Measurements from ENCODE around the gene STRIP1. TPM values are rescaled to one million over a fixed set of nuclear protein-coding genes. Genes with fewer than 3 reads are reported as not detected.

The STRIP1 gene
- polyA plus RNA-seq, 4 donors: 15.1 to 31.3 (median 18.3) TPM

- Histone ChIP-seq H3K4me3 (ENCODE audit: low read depth in 1 of 3, low read length in 3 of 3) (no peak overlapping the region), H3K27me3 (ENCODE audit: control insufficient read depth in 3 of 3, insufficient read depth in 3 of 3, low read length in 3 of 3) (peaks cover 13 to 72% (median 57%) of the 10 kb centered on the region in 3 donors), H3K36me3 (ENCODE audit: control insufficient read depth in 3 of 3, insufficient read depth in 2 of 3, low read depth in 1 of 3, low read length in 3 of 3) (peaks cover 0 to 8% (median 0%) of the 10 kb centered on the region in 3 donors), H3K9me3 (ENCODE audit: control insufficient read depth in 2 of 2, insufficient read depth in 1 of 2, low read depth in 1 of 2, low read length in 1 of 2) (no peaks in the 10 kb centered on the region), H3K27ac (ENCODE audit: low read depth in 1 of 3, low read length in 2 of 3) (no peak overlapping the region), H3K4me1 (ENCODE audit: control insufficient read depth in 3 of 3, insufficient read depth in 2 of 3, low read depth in 1 of 3, low read length in 2 of 3) (peaks cover 0 to 3% (median 0%) of the 10 kb centered on the region in 3 donors)
- DNase-seq (peak in 1 of 2 donors; percentile 28), FAIRE-seq (no peak)
- WGBS, 3 donors: 23 to 31% (median 30%) methylated on average over 23 of the region's 23 CpGs
Observed at GRCh38 chr1:110067479-110067892, 33.1 kb downstream of the STRIP1 start.

DNA sequence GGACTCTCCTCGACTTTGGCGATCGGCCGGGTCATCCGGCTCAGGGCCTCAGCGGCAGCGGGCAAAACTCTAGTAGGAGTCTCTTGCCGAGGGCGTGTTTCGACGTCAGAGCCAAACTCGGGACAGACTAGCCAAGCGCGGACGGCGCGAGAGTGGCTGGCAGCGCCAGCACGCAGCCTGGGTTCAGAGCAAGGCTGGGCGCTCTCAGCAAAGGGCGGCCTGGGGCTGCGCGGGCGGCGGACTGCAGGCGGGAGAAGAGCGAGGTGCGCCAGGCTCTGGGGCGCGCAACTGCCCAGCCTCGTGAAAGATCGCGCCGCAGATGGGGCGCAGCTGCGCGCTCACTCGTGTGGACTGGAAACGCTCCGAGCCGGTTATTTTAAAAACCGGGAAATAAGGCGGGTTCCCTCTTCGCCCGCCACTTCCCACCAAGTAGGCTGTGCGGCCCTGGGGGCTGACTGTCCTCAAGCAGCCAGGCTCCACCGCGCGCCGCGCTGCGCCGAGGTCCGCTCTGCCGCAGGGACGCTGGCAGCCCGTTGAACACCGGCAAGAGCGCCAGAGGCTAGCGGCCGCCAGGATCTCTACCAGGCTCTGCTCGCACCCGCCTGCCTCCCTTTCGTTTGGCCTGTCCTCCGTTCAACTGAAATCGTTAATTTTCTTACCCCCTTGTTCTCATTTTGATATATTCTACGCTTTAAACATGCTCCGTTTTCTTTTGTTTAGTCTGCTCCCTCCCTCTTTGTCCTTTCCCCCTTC lies 33.6 kb downstream of the STRIP1 start:
- peaks cover 13 to 78% (median 57%) of the 10 kb centered on the region in 3 donors for H3K27me3 ChIP-seq (ENCODE audit: control insufficient read depth in 3 of 3, insufficient read depth in 3 of 3, low read length in 3 of 3)
- no peak overlapping the region for H3K4me3 ChIP-seq (ENCODE audit: low read depth in 1 of 3, low read length in 3 of 3)
- FAIRE-seq (no peak), DNase-seq (peak in 1 of 2 donors; percentile 48)
- H3K36me3 ChIP-seq (ENCODE audit: control insufficient read depth in 3 of 3, insufficient read depth in 2 of 3, low read depth in 1 of 3, low read length in 3 of 3): peaks cover 0 to 4% (median 0%) of the 10 kb centered on the region in 3 donors
- no peaks in the 10 kb centered on the region for H3K9me3 ChIP-seq (ENCODE audit: control insufficient read depth in 2 of 2, insufficient read depth in 1 of 2, low read depth in 1 of 2, low read length in 1 of 2)
- peaks cover 0 to 3% (median 0%) of the 10 kb centered on the region in 3 donors for H3K4me1 ChIP-seq (ENCODE audit: control insufficient read depth in 3 of 3, insufficient read depth in 2 of 3, low read depth in 1 of 3, low read length in 2 of 3)
- no peak overlapping the region for H3K27ac ChIP-seq (ENCODE audit: low read depth in 1 of 3, low read length in 2 of 3)
- 3 to 9% (median 8%) methylated on average over 67 to 68 of the region's 68 CpGs for WGBS, 3 donors

GRCh38 chr1:110068646-110069403 lies 34.4 kb downstream of the STRIP1 start:
- Histone ChIP-seq H3K4me1 (ENCODE audit: control insufficient read depth in 3 of 3, insufficient read depth in 2 of 3, low read depth in 1 of 3, low read length in 2 of 3) (peaks cover 0 to 3% (median 0%) of the 10 kb centered on the region in 3 donors), H3K9me3 (ENCODE audit: control insufficient read depth in 2 of 2, insufficient read depth in 1 of 2, low read depth in 1 of 2, low read length in 1 of 2) (no peaks in the 10 kb centered on the region), H3K4me3 (ENCODE audit: low read depth in 1 of 3, low read length in 3 of 3) (no peak overlapping the region), H3K27me3 (ENCODE audit: control insufficient read depth in 3 of 3, insufficient read depth in 3 of 3, low read length in 3 of 3) (peaks cover 13 to 84% (median 57%) of the 10 kb centered on the region in 3 donors), H3K27ac (ENCODE audit: low read depth in 1 of 3, low read length in 2 of 3) (no peak overlapping the region), H3K36me3 (ENCODE audit: control insufficient read depth in 3 of 3, insufficient read depth in 2 of 3, low read depth in 1 of 3, low read length in 3 of 3) (no peaks in the 10 kb centered on the region)
- FAIRE-seq (no peak), DNase-seq (peak in 1 of 2 donors; percentile 53)
- WGBS, 3 donors: 4 to 6% (median 5%) methylated on average over 67 to 68 of the region's 68 CpGs

DNA sequence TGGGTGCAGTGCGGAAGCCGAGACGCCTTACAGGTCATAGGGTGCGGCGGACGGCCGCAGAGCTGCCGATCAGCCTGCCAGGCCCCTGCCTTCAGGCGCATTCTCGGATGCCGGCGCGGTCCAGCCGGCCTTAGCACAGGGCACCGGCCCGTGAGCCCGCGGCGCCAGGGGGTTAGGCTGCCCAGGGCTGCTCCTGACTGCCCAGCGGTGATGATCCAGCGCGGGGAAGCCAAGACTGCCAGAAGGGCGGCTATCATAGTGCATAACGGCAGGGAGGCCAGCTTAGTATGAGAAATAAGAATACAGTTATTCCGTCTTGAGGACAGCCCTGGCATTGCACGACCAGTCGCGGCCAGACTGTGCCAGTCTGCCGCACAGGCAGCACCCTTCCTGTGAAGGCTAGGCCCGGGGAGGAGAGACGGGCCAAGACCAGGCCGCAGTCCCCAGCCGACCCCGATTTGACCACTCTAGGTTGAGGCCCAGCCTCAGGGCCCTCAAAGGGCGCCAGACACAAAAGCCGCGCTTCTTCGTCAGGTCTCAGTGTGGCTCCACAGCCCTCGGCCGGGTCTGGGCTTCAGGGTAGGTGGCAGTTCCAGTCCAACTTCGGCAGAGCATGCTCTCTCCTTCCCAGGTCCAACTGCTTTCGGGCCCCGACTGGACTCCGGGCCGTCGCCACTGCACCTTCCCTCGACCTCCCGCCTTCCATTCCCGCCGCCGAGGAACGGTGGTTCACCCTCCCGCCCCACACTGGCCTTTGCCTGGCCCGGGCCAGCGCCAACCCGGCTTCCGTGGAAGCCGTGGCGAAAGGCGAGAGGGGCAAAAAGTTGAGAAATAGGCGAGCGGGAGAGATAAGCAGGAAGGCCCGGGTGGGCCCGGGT lies 35.2 kb downstream of the STRIP1 start:
- WGBS, 3 donors: 9 to 15% (median 12%) methylated on average over 60 to 64 of the region's 64 CpGs
- peaks cover 0 to 3% (median 0%) of the 10 kb centered on the region in 3 donors for H3K4me1 ChIP-seq (ENCODE audit: control insufficient read depth in 3 of 3, insufficient read depth in 2 of 3, low read depth in 1 of 3, low read length in 2 of 3)
- no peaks in the 10 kb centered on the region for H3K9me3 ChIP-seq (ENCODE audit: control insufficient read depth in 2 of 2, insufficient read depth in 1 of 2, low read depth in 1 of 2, low read length in 1 of 2)
- DNase-seq (peak in 1 of 2 donors; percentile 38), FAIRE-seq (no peak)
- H3K36me3 ChIP-seq (ENCODE audit: control insufficient read depth in 3 of 3, insufficient read depth in 2 of 3, low read depth in 1 of 3, low read length in 3 of 3): no peaks in the 10 kb centered on the region
- H3K27me3 ChIP-seq (ENCODE audit: control insufficient read depth in 3 of 3, insufficient read depth in 3 of 3, low read length in 3 of 3): peaks cover 13 to 84% (median 57%) of the 10 kb centered on the region in 3 donors
- H3K27ac ChIP-seq (ENCODE audit: low read depth in 1 of 3, low read length in 2 of 3): no peak overlapping the region
- H3K4me3 ChIP-seq (ENCODE audit: low read depth in 1 of 3, low read length in 3 of 3): no peak overlapping the region

DNA sequence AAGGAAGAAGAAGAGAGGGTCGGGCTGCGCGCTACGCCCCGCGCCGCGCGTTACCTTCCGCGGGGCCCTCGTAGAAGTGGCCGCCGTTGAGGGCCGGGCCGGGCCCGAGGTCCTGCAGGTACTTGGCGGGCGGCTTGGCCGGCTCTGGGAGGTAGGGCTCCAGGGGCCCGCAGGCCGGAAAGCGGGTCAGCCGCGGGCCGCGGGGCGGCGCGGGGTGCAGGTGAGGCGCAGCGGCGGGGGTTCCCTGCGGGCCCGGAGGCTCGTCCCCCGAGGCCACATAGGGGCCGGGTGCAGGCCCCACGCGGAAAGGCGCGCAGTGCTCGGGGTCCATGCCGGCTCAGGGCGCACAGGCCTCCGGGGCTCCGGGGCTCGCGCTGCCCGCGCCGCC lies 35.9 kb downstream of the STRIP1 start:
- Histone ChIP-seq H3K27me3 (ENCODE audit: control insufficient read depth in 3 of 3, insufficient read depth in 3 of 3, low read length in 3 of 3) (peaks cover 13 to 80% (median 57%) of the 10 kb centered on the region in 3 donors), H3K4me1 (ENCODE audit: control insufficient read depth in 3 of 3, insufficient read depth in 2 of 3, low read depth in 1 of 3, low read length in 2 of 3) (peaks cover 0 to 3% (median 0%) of the 10 kb centered on the region in 3 donors), H3K36me3 (ENCODE audit: control insufficient read depth in 3 of 3, insufficient read depth in 2 of 3, low read depth in 1 of 3, low read length in 3 of 3) (no peaks in the 10 kb centered on the region), H3K4me3 (ENCODE audit: low read depth in 1 of 3, low read length in 3 of 3) (peak overlapping the region in 1 of 3 donors; percentile 29), H3K9me3 (ENCODE audit: control insufficient read depth in 2 of 2, insufficient read depth in 1 of 2, low read depth in 1 of 2, low read length in 1 of 2) (no peaks in the 10 kb centered on the region), H3K27ac (ENCODE audit: low read depth in 1 of 3, low read length in 2 of 3) (no peak overlapping the region)
- FAIRE-seq: no peak
- 1 to 3% (median 2%) methylated on average over 34 to 52 of the region's 52 CpGs for WGBS, 3 donors
- DNase-seq: peak in 1 of 2 donors; percentile 22

DNA sequence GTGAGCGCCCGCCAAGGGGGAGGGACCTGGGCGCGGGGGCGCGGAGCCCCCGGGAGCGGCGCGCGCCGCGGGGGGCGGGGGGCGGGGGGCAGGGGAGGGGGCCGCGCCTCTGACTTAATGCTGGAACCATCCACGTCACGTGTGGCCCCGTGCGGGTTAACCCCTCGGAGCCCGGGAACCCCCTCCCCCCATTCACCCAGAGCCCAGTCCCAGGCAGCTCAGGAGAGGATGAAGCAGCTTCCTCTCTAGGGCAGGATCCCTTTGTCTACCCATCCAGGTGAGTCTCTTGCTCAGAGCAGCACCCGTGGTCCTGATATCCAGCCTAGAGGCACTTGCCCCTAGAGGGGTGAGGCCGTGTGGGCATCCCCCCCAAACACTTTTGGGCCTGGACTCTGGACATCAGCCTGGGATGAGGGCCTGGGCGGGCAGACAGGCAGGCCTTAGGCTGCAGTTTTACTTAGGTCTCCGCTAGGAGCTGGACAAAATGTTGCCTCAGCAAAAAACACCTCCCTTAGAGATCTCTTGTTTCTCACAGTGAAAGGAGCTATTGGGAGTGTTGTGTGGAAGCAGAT lies 36.3 kb downstream of the STRIP1 start, which contains the start of gene ALX3:
Gene ALX3 (minus strand): TSS at position 2 of the 572 bp plus-strand sequence. CDS start 60 bp downstream, outside the sequence.
- peak within 1 kb of the TSS in 1 of 3 donors; percentile 29 for H3K4me3 ChIP-seq (ENCODE audit: low read depth in 1 of 3, low read length in 3 of 3)
- no peak for FAIRE-seq
- peaks cover 13 to 82% (median 53%) of the 10 kb centered on the region in 3 donors for H3K27me3 ChIP-seq (ENCODE audit: control insufficient read depth in 3 of 3, insufficient read depth in 3 of 3, low read length in 3 of 3)

GRCh38 chr1:110074166-110074565 lies 39.7 kb downstream of the STRIP1 start:
- no peak overlapping the region for H3K27ac ChIP-seq (ENCODE audit: low read depth in 1 of 3, low read length in 2 of 3)
- FAIRE-seq (no peak), DNase-seq (no peak)
- no peaks in the 10 kb centered on the region for H3K36me3 ChIP-seq (ENCODE audit: control insufficient read depth in 3 of 3, insufficient read depth in 2 of 3, low read depth in 1 of 3, low read length in 3 of 3)
- H3K4me3 ChIP-seq (ENCODE audit: low read depth in 1 of 3, low read length in 3 of 3): no peak overlapping the region
- H3K9me3 ChIP-seq (ENCODE audit: control insufficient read depth in 2 of 2, insufficient read depth in 1 of 2, low read depth in 1 of 2, low read length in 1 of 2): no peaks in the 10 kb centered on the region
- 67 to 83% (median 69%) methylated on average over 4 of the region's 4 CpGs for WGBS, 3 donors
- H3K4me1 ChIP-seq (ENCODE audit: control insufficient read depth in 3 of 3, insufficient read depth in 2 of 3, low read depth in 1 of 3, low read length in 2 of 3): no peaks in the 10 kb centered on the region
- peaks cover 5 to 66% (median 23%) of the 10 kb centered on the region in 3 donors for H3K27me3 ChIP-seq (ENCODE audit: control insufficient read depth in 3 of 3, insufficient read depth in 3 of 3, low read length in 3 of 3)

More for the DNA sequence above, 36.3 kb downstream of the STRIP1 start, which contains the start of gene ALX3:
- WGBS, 3 donors: 12 to 25% (median 13%) methylated on average over 11 to 27 of the region's 27 CpGs
- DNase-seq: no peak
- H3K9me3 ChIP-seq (ENCODE audit: control insufficient read depth in 2 of 2, insufficient read depth in 1 of 2, low read depth in 1 of 2, low read length in 1 of 2): no peaks in the 10 kb centered on the region
- no peak within 1 kb of the TSS for H3K27ac ChIP-seq (ENCODE audit: low read depth in 1 of 3, low read length in 2 of 3)
- H3K36me3 ChIP-seq (ENCODE audit: control insufficient read depth in 3 of 3, insufficient read depth in 2 of 3, low read depth in 1 of 3, low read length in 3 of 3): no peaks in the 10 kb centered on the region
- H3K4me1 ChIP-seq (ENCODE audit: control insufficient read depth in 3 of 3, insufficient read depth in 2 of 3, low read depth in 1 of 3, low read length in 2 of 3): peaks cover 0 to 3% (median 0%) of the 10 kb centered on the region in 3 donors

Data from small intestine (tissue), 7 donors.